ENCODE results near the gene AGBL3.

AGBL3 gene

GRCh38 chr7:135074531-135074930, 88.2 kb downstream of the AGBL3 start:
- no peak for DNase-seq (ENCODE audit: low read depth)
- H3K4me3 ChIP-seq (ENCODE audit: low read depth, low read length): no peak overlapping the region
- TF ChIP-seq MYC (IDR thresholded peaks at IDR 0.05; ENCODE audit: low read depth, low read length) (no peak), POLR2A (IDR thresholded peaks at IDR 0.05; ENCODE audit: extremely low read depth, insufficient read length) (no peak)
- TF ChIP-seq, protein P1, sequence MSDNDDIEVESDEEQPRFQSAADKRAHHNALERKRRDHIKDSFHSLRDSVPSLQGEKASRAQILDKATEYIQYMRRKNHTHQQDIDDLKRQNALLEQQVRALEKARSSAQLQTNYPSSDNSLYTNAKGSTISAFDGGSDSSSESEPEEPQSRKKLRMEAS (IDR thresholded peaks at IDR 0.05; ENCODE audit: low read depth, low read length): no peak
- TF ChIP-seq, protein P2, sequence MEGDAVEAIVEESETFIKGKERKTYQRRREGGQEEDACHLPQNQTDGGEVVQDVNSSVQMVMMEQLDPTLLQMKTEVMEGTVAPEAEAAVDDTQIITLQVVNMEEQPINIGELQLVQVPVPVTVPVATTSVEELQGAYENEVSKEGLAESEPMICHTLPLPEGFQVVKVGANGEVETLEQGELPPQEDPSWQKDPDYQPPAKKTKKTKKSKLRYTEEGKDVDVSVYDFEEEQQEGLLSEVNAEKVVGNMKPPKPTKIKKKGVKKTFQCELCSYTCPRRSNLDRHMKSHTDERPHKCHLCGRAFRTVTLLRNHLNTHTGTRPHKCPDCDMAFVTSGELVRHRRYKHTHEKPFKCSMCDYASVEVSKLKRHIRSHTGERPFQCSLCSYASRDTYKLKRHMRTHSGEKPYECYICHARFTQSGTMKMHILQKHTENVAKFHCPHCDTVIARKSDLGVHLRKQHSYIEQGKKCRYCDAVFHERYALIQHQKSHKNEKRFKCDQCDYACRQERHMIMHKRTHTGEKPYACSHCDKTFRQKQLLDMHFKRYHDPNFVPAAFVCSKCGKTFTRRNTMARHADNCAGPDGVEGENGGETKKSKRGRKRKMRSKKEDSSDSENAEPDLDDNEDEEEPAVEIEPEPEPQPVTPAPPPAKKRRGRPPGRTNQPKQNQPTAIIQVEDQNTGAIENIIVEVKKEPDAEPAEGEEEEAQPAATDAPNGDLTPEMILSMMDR (IDR thresholded peaks at IDR 0.05; ENCODE audit: low read depth, low read length): no peak

- DNase-seq (ENCODE audit: low read depth): no peak
- TF ChIP-seq, protein P2 (IDR thresholded peaks at IDR 0.05; ENCODE audit: low read depth, low read length): no peak
- TF ChIP-seq MYC (IDR thresholded peaks at IDR 0.05; ENCODE audit: low read depth, low read length) (no peak), POLR2A (IDR thresholded peaks at IDR 0.05; ENCODE audit: extremely low read depth, insufficient read length) (no peak)
- TF ChIP-seq, protein P1 (IDR thresholded peaks at IDR 0.05; ENCODE audit: low read depth, low read length): no peak
- no peak overlapping the region for H3K4me3 ChIP-seq (ENCODE audit: low read depth, low read length)
Observed at GRCh38 chr7:135075716-135076115, 89.4 kb downstream of the AGBL3 start.

DNA sequence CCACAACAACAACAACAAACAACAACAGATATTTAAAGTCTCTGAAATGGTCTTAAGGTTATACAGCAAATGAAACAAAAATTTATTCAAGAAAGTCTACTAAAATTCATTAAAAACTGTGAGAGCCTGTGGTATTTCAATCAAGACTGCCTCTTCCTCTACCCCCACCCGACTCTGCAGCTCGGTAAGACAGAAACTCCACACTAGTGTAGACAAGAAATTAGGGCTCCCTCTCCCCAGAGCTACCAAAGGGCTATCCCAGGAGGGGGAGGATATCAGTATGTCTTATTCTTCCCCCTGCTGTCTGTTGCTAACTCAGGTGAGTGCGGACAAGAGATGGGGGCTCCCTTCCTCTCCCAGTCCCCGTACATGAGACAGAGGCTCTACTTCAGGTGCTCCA, 90.6 kb downstream of the AGBL3 start:
- TF ChIP-seq, protein P1 (IDR thresholded peaks at IDR 0.05; ENCODE audit: low read depth, low read length): no peak
- TF ChIP-seq, protein P2 (IDR thresholded peaks at IDR 0.05; ENCODE audit: low read depth, low read length): no peak
- no peak for TF ChIP-seq MYC (IDR thresholded peaks at IDR 0.05; ENCODE audit: low read depth, low read length)
- no peak for TF ChIP-seq POLR2A (IDR thresholded peaks at IDR 0.05; ENCODE audit: extremely low read depth, insufficient read length)
- no peak overlapping the region for H3K4me3 ChIP-seq (ENCODE audit: low read depth, low read length)
- DNase-seq (ENCODE audit: low read depth): no peak

GRCh38 chr7:135077642-135078041, 91.3 kb downstream of the AGBL3 start:
- no peak overlapping the region for H3K4me3 ChIP-seq (ENCODE audit: low read depth, low read length)
- no peak for DNase-seq (ENCODE audit: low read depth)
- TF ChIP-seq, protein P1 (IDR thresholded peaks at IDR 0.05; ENCODE audit: low read depth, low read length): no peak
- TF ChIP-seq MYC (IDR thresholded peaks at IDR 0.05; ENCODE audit: low read depth, low read length) (no peak), POLR2A (IDR thresholded peaks at IDR 0.05; ENCODE audit: extremely low read depth, insufficient read length) (no peak)
- TF ChIP-seq, protein P2 (IDR thresholded peaks at IDR 0.05; ENCODE audit: low read depth, low read length): no peak

DNA sequence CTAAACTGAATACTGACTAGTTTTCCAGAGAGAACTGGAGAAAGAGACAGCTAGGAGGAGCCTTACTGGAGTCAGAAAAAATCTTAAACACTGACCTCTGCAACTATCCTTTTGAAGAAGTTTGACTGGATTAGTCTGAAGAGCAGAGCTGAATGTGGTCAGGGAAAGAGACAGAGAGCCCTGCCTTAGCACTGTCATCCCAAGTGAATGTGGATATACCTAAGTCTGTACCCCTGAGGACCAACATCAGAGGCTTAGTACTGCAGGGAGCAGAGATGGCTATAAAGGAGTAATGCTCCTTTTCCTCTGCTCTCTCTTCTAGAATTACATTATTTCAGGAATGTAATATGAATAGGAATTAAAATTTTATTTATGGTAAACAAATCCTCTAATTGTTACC, 91.7 kb downstream of the AGBL3 start:
- TF ChIP-seq MYC (IDR thresholded peaks at IDR 0.05; ENCODE audit: low read depth, low read length) (no peak), POLR2A (IDR thresholded peaks at IDR 0.05; ENCODE audit: extremely low read depth, insufficient read length) (no peak)
- TF ChIP-seq, protein P1 (IDR thresholded peaks at IDR 0.05; ENCODE audit: low read depth, low read length): no peak
- TF ChIP-seq, protein P2 (IDR thresholded peaks at IDR 0.05; ENCODE audit: low read depth, low read length): no peak
- no peak for DNase-seq (ENCODE audit: low read depth)
- no peak overlapping the region for H3K4me3 ChIP-seq (ENCODE audit: low read depth, low read length)

- DNase-seq (ENCODE audit: low read depth): no peak
- TF ChIP-seq, protein P1 (IDR thresholded peaks at IDR 0.05; ENCODE audit: low read depth, low read length): no peak
- TF ChIP-seq MYC (IDR thresholded peaks at IDR 0.05; ENCODE audit: low read depth, low read length): no peak
- TF ChIP-seq, protein P2 (IDR thresholded peaks at IDR 0.05; ENCODE audit: low read depth, low read length): no peak
- TF ChIP-seq POLR2A (IDR thresholded peaks at IDR 0.05; ENCODE audit: extremely low read depth, insufficient read length): no peak
- no peak overlapping the region for H3K4me3 ChIP-seq (ENCODE audit: low read depth, low read length)
Observed at GRCh38 chr7:135079068-135079467, 92.8 kb downstream of the AGBL3 start.

All from NB4 (cell line).